Dedifferentiated amniotic fluid mesenchymal stem cell (primary cell): Measurements from ENCODE around the gene VAMP7.
"Not testable (repeated sequence)": the region's sequence is repeated elsewhere in the genome, so short reads cannot be mapped to it uniquely, and the experiment has no call there.

ENCODE experiments used
- DNase-seq: peaks from one replicate; pipeline ENCODE4 v3.0.0-alpha.2; 2016; ENCODE audit errors: extremely low spot score

The VAMP7 gene

GRCh38 chrX:155907661-155908060, 26.5 kb downstream of the VAMP7 start:
- not testable (repeated sequence) for DNase-seq

- no peak for DNase-seq
Observed at GRCh38 chrX:155923200-155923599, 42.1 kb downstream of the VAMP7 start.

- DNase-seq: not testable (repeated sequence)
Observed at GRCh38 chrX:155930852-155931618, 49.9 kb downstream of the VAMP7 start.

GRCh38 chrX:155938132-155938531, 57.0 kb downstream of the VAMP7 start:
- no peak for DNase-seq

- DNase-seq: no peak
Observed at GRCh38 chrX:155949098-155949497, 68.0 kb downstream of the VAMP7 start.

- no peak for DNase-seq
Observed at GRCh38 chrX:155951237-155951789, 70.2 kb downstream of the VAMP7 start.

GRCh38 chrX:155953055-155953454, 71.9 kb downstream of the VAMP7 start:
- DNase-seq: no peak

- DNase-seq: no peak
Observed at GRCh38 chrX:155954793-155955192, 73.6 kb downstream of the VAMP7 start.

GRCh38 chrX:155956099-155956498, 75.0 kb downstream of the VAMP7 start:
- DNase-seq: no peak

- DNase-seq: no peak
Observed at GRCh38 chrX:155956649-155957048, 75.5 kb downstream of the VAMP7 start.

- DNase-seq: no peak
Observed at GRCh38 chrX:155957843-155958242, 76.7 kb downstream of the VAMP7 start.

GRCh38 chrX:155959018-155959587, 78.0 kb downstream of the VAMP7 start:
- no peak for DNase-seq

- no peak for DNase-seq
Observed at GRCh38 chrX:155962906-155963305, 81.8 kb downstream of the VAMP7 start.

- no peak for DNase-seq
Observed at GRCh38 chrX:155966876-155967275, 85.7 kb downstream of the VAMP7 start.

- DNase-seq: no peak
Observed at GRCh38 chrX:155967653-155968325, 86.6 kb downstream of the VAMP7 start.

GRCh38 chrX:155968326-155968661, 87.1 kb downstream of the VAMP7 start:
- DNase-seq: no peak

GRCh38 chrX:155968791-155969190, 87.6 kb downstream of the VAMP7 start:
- DNase-seq: no peak

GRCh38 chrX:155971658-155972057, 90.5 kb downstream of the VAMP7 start:
- not testable (repeated sequence) for DNase-seq

- not testable (repeated sequence) for DNase-seq
Observed at GRCh38 chrX:155972241-155972640, 91.1 kb downstream of the VAMP7 start.

GRCh38 chrX:155983326-155983725, 102.2 kb downstream of the VAMP7 start:
- no peak for DNase-seq

GRCh38 chrX:155985208-155985607, 104.1 kb downstream of the VAMP7 start:
- DNase-seq: no peak

GRCh38 chrX:155986995-155987394, 105.8 kb downstream of the VAMP7 start:
- not testable (repeated sequence) for DNase-seq

GRCh38 chrX:155988859-155989258, 107.7 kb downstream of the VAMP7 start:
- DNase-seq: no peak
